Stimulated activated CD4-positive, alpha-beta T cell treated with anti-CD3 and anti-CD28 coated beads, Interleukin-15, amount 100 ng/mL, for 24 hours (primary cell): ENCODE results near the gene PSAT1.

Experiments used
- DNase-seq: peaks from one replicate; pipeline ENCODE4 v3.0.0-alpha.2; 2020

PSAT1 gene

GRCh38 chr9:78294290-78295176 lies 2.4 kb upstream of the PSAT1 start:
- no peak for DNase-seq

- DNase-seq = no peak
Measured at GRCh38 chr9:78295177-78295575, 1.7 kb upstream of the PSAT1 start.

- no peak for DNase-seq
Measured at GRCh38 chr9:78295731-78296130, 1.2 kb upstream of the PSAT1 start.

GRCh38 chr9:78296201-78296892 lies 578 bp upstream of the PSAT1 start:
- peak; percentile 43 for DNase-seq

- no peak for DNase-seq
Measured at GRCh38 chr9:78297672-78297961, 692 bp downstream of the PSAT1 start.

- peak; percentile 46 for DNase-seq
Measured at GRCh38 chr9:78298046-78298765, 1.3 kb downstream of the PSAT1 start.

- DNase-seq = no peak
Measured at GRCh38 chr9:78300209-78300608, 3.3 kb downstream of the PSAT1 start.

GRCh38 chr9:78301466-78301865 lies 4.5 kb downstream of the PSAT1 start:
- DNase-seq = no peak

GRCh38 chr9:78303377-78304062 lies 6.6 kb downstream of the PSAT1 start:
- DNase-seq = no peak

GRCh38 chr9:78304357-78304756 lies 7.4 kb downstream of the PSAT1 start:
- DNase-seq = no peak

GRCh38 chr9:78306222-78307076 lies 9.5 kb downstream of the PSAT1 start:
- no peak for DNase-seq

GRCh38 chr9:78307360-78307759 lies 10.4 kb downstream of the PSAT1 start:
- no peak for DNase-seq

- DNase-seq = no peak
Measured at GRCh38 chr9:78309066-78309465, 12.1 kb downstream of the PSAT1 start.

GRCh38 chr9:78311075-78311474 lies 14.2 kb downstream of the PSAT1 start:
- DNase-seq = no peak

- DNase-seq = no peak
Measured at GRCh38 chr9:78311886-78312524, 15.1 kb downstream of the PSAT1 start.

GRCh38 chr9:78314550-78314949 lies 17.6 kb downstream of the PSAT1 start:
- DNase-seq = no peak

- no peak for DNase-seq
Measured at GRCh38 chr9:78314953-78315870, 18.3 kb downstream of the PSAT1 start.

- DNase-seq = no peak
Measured at GRCh38 chr9:78316166-78316892, 19.4 kb downstream of the PSAT1 start.

GRCh38 chr9:78319197-78320029 lies 22.5 kb downstream of the PSAT1 start:
- DNase-seq = no peak
